GM21825 (cell line): Measurements from ENCODE around the gene MOB2.
"Not testable (repeated sequence)": the region's sequence is repeated elsewhere in the genome, so short reads cannot be mapped to it uniquely, and the experiment has no call there.

Source experiments
- ATAC-seq: cut with Tn5 transposase; IDR thresholded peaks from one replicate; pipeline ENCODE4 v1.9.1; 2021; ENCODE audit warnings: mild to moderate bottlenecking, moderate library complexity; ENCODE audit not compliant: unreplicated experiment

Gene MOB2

GRCh38 chr11:1518301-1518700 is 31.7 kb upstream of the MOB2 start:
- no peak for ATAC-seq

GRCh38 chr11:1517117-1518005 is 30.8 kb upstream of the MOB2 start:
- ATAC-seq: no peak

- ATAC-seq: no peak
These were observed 29.9 kb upstream of the MOB2 start for GRCh38 chr11:1516273-1517067.

DNA sequence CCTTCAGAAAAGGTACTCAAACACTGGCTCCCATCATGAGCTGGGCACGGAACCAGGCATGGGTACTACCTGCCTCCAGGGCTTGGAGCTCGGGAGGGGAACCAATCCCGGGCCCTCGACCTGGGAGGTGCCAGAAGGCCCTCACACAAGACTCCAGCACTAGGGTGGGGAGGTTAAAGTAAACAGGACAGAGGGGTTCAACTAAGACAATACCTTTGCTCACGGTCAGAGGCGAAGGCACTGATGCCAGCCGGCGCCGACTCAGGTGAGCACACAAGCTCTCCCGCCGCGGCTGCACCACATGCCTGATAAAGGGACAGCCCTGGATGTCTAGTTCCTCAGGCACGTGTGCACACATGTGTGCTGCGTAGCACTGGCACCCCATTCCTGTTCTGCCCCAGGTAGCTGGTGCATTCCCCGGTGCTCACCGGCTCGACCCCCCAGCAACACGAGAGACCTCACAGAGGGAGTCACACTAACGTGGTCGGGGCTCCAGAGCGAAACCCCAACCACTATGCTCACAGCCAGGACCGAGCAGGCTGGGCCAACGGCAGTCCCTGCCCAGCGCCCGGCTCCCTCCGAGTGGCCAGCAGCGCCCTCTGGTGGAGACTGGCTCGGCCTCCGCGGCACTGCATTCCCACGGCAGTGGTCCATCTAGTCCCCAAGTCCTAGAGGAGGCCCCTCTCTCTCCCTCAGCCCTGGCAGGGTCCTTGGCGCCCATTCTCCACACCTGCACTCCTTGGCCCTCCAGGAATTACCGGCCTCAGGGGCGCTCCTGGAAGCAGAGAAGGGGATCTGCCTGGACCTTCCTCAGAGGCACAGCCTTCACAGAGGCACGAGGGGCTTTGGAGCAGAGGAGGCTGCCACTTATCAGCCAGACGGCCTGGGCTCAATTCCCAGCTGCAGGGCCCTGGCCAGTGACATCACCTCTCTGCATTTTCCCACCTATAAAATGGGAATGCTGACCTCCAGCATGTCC is 28.8 kb upstream of the MOB2 start:
- ATAC-seq: no peak

GRCh38 chr11:1514336-1515061 is 27.9 kb upstream of the MOB2 start:
- ATAC-seq: no peak

DNA sequence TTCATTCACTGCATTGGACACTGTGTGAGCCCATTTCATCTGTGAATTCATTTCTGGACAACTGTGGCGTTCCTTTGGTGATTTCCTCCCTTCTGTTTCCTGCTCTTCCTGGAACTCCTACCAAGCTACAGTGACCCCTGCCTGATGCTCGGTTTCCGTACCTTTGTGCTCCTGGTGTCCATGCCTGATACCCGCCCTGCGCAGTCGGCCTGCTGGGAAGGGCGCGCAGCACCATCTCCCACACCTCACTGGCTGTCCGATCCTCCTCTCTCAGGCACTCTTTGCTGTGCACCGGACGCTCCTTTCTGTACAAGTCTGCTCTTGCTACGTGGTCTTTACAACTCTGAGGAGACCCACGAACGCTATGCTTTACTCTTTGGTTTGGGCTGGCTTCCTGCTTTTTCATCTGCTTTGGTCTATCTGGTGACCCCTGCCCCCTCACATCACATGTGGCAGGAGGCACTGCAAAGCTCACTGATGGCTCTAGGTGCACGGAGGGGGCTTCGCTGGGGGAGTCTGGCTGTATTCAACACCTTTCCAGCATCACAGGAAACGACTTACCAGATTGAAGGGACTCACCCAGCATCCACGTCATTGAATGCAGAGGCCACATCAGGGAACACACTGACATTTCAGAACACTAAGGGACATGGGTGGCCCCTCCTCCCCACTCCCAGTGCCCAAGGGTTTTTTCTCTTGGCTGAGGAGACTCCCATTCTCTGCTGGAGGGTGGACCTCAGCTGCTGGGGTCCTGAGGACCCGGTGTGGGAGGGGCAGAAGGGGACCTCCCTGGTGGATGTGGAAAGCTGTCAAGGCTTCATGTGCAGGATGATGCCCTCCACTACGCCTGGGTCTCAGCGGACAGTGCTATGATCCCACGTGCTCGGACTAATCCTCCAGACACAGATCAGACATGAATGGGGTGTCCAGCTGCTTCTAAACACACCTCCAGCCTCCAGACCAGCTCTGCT is 27.0 kb upstream of the MOB2 start:
- ATAC-seq: no peak

DNA sequence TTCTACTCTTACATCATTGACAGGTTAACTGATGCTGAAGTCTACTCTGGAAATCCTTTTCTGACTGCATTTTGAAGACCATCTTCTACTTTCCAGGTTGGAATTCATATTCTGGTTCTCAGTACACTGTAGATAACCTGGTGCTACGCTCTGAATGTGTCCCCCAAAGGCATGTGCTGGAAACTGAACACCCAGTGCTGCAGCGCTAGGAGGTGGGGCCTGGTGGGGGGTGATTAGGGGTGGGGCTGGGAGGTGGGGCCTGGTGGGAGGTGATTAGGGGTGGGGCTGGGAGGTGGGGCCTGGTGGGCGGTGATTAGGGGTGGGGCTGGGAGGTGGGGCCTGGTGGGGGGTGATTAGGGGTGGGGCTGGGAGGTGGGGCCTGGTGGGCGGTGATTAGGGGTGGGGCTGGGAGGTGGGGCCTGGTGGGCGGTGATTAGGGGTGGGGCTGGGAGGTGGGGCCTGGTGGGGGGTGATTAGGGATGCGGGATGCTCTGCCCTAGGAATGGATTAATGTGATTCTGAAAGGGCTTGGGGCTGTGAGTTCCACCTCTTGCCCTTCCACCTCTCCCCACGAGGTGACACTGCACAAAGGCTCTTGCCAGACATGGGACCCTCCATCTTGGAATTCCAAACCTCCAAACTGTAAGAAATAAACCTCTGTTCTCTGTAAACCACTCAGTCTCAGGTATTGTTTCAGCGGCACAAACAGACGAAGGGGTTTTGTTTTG is 26.1 kb upstream of the MOB2 start:
- not testable (repeated sequence) for ATAC-seq

DNA sequence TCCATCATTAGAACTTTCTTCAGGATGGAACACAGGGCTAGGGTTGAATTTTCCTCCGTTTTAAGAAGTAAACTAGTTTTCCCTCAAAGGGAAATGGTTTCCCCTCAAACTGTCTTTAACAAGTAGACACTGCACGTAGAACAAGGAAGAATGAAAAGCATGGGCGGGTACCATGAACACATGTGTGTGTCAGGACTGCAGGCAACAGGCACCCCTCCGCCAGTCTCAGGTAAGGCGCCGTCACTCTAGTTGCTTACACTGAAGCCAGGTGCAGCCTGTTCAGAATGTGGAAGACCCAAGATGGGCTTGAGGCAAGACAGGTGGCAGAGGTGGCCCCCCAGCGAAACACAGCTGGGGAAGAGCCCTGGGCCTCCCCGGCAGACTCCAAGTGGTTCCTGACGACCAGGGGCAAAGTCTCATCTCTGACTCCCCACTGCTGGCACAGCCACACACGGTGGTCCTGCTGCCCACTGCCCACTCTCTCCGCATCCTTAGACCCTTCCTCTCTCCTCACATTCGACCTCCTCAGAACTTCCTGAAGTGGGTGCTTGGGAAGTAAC is 25.4 kb upstream of the MOB2 start:
- ATAC-seq: no peak

- no peak for ATAC-seq
These were observed 24.3 kb upstream of the MOB2 start for GRCh38 chr11:1510928-1511327.

GRCh38 chr11:1510351-1510750 is 23.8 kb upstream of the MOB2 start:
- not testable (repeated sequence) for ATAC-seq

GRCh38 chr11:1509626-1510255 is 23.2 kb upstream of the MOB2 start:
- ATAC-seq: no peak

- no peak for ATAC-seq
These were observed 22.4 kb upstream of the MOB2 start for GRCh38 chr11:1508986-1509385.

GRCh38 chr11:1508491-1508891 is 21.9 kb upstream of the MOB2 start:
- ATAC-seq: no peak

- ATAC-seq: no peak
These were observed 21.0 kb upstream of the MOB2 start for GRCh38 chr11:1507381-1508140.

DNA sequence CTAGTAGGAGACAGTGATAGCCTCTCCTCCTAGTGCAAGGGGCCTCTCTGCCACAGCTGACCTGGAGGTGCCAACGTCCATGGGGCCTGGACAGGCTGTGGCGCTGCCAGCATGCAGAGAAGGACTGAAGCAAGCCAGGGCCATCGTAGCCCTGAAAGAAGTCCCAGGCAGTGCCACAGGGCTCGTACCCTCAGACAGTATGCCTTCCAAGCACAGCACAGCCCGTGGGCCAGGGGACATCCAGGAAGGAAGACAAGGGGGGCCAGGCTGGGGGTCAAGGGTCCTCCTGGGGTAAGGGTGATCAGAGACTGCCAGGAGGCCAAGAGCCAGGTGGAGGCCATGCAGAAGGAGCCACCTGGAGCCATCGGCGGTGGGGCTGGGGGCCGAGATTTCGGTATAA is 20.4 kb upstream of the MOB2 start:
- no peak for ATAC-seq

GRCh38 chr11:1505480-1505879 is 18.9 kb upstream of the MOB2 start:
- no peak for ATAC-seq
